GM18499 (cell line): ENCODE data around the gene TLE3.
A peak's percentile ranks its signal among the peaks of the same experiment; 100 is the strongest.

Experiments used
- ATAC-seq: cut with Tn5 transposase; IDR thresholded peaks from one replicate; pipeline ENCODE4 v1.9.1; 2021; ENCODE audit warnings: moderate number of reproducible peaks; ENCODE audit not compliant: insufficient read depth, unreplicated experiment

TLE3 gene

GRCh38 chr15:70035051-70035718 is 62.5 kb downstream of the TLE3 start:
- no peak for ATAC-seq

GRCh38 chr15:70034596-70034995 is 63.1 kb downstream of the TLE3 start:
- no peak for ATAC-seq

GRCh38 chr15:70034141-70034540 is 63.6 kb downstream of the TLE3 start:
- ATAC-seq: no peak

GRCh38 chr15:70033529-70034140 is 64.1 kb downstream of the TLE3 start:
- no peak for ATAC-seq

GRCh38 chr15:70033109-70033508 is 64.6 kb downstream of the TLE3 start:
- no peak for ATAC-seq

- ATAC-seq: no peak
Measured at GRCh38 chr15:70032509-70032908, 65.2 kb downstream of the TLE3 start.

- ATAC-seq: no peak
Measured at GRCh38 chr15:70031713-70032112, 66.0 kb downstream of the TLE3 start.

GRCh38 chr15:70031261-70031660 is 66.5 kb downstream of the TLE3 start:
- no peak for ATAC-seq

- no peak for ATAC-seq
Measured at GRCh38 chr15:70030851-70031250, 66.9 kb downstream of the TLE3 start.

- no peak for ATAC-seq
Measured at GRCh38 chr15:70029297-70029701, 68.4 kb downstream of the TLE3 start.

GRCh38 chr15:70027518-70027917 is 70.2 kb downstream of the TLE3 start:
- no peak for ATAC-seq

- ATAC-seq: no peak
Measured at GRCh38 chr15:70026991-70027390, 70.7 kb downstream of the TLE3 start.

- no peak for ATAC-seq
Measured at GRCh38 chr15:70025413-70026296, 72.1 kb downstream of the TLE3 start.

GRCh38 chr15:70024521-70024920 is 73.2 kb downstream of the TLE3 start:
- ATAC-seq: no peak

GRCh38 chr15:70023769-70024491 is 73.8 kb downstream of the TLE3 start:
- no peak for ATAC-seq

GRCh38 chr15:70023064-70023768 is 74.5 kb downstream of the TLE3 start:
- ATAC-seq: peak; percentile 64

- ATAC-seq: no peak
Measured at GRCh38 chr15:70020229-70020628, 77.5 kb downstream of the TLE3 start.

GRCh38 chr15:70018646-70019600 is 78.8 kb downstream of the TLE3 start:
- ATAC-seq: no peak

- ATAC-seq: no peak
Measured at GRCh38 chr15:70017801-70018200, 79.9 kb downstream of the TLE3 start.
